SIG-M5 (cell line): Measurements from ENCODE around the gene SDK2.

Source experiments
- DNase-seq: peaks from one replicate; lab custom pipeline; 2025; lab: John Stamatoyannopoulos, UW

Gene SDK2

GRCh38 chr17:73364155-73364522, 280.1 kb downstream of the SDK2 start:
- DNase-seq, result no peak

GRCh38 chr17:73363442-73364154, 280.6 kb downstream of the SDK2 start:
- no peak for DNase-seq

- DNase-seq, result no peak
Observed at GRCh38 chr17:73362697-73363096, 281.5 kb downstream of the SDK2 start.

- no peak for DNase-seq
Observed at GRCh38 chr17:73360961-73361761, 283.1 kb downstream of the SDK2 start.

GRCh38 chr17:73359987-73360410, 284.2 kb downstream of the SDK2 start:
- DNase-seq, result no peak

GRCh38 chr17:73359352-73359751, 284.9 kb downstream of the SDK2 start:
- DNase-seq, result no peak

GRCh38 chr17:73358668-73359067, 285.6 kb downstream of the SDK2 start:
- DNase-seq, result no peak

GRCh38 chr17:73357981-73358380, 286.3 kb downstream of the SDK2 start:
- DNase-seq, result no peak

GRCh38 chr17:73357318-73357717, 286.9 kb downstream of the SDK2 start:
- DNase-seq, result no peak

- DNase-seq, result no peak
Observed at GRCh38 chr17:73356561-73357170, 287.6 kb downstream of the SDK2 start.

GRCh38 chr17:73354423-73355284, 289.6 kb downstream of the SDK2 start:
- DNase-seq, result no peak

- DNase-seq, result no peak
Observed at GRCh38 chr17:73352261-73352660, 292.0 kb downstream of the SDK2 start.

- no peak for DNase-seq
Observed at GRCh38 chr17:73351764-73352163, 292.5 kb downstream of the SDK2 start.

- DNase-seq, result no peak
Observed at GRCh38 chr17:73350864-73351263, 293.4 kb downstream of the SDK2 start.

GRCh38 chr17:73349647-73350046, 294.6 kb downstream of the SDK2 start:
- DNase-seq, result no peak

GRCh38 chr17:73349138-73349537, 295.1 kb downstream of the SDK2 start:
- no peak for DNase-seq

- no peak for DNase-seq
Observed at GRCh38 chr17:73348829-73349095, 295.5 kb downstream of the SDK2 start.

- DNase-seq, result no peak
Observed at GRCh38 chr17:73348018-73348828, 296.0 kb downstream of the SDK2 start.

- DNase-seq, result no peak
Observed at GRCh38 chr17:73347351-73347750, 296.9 kb downstream of the SDK2 start.

GRCh38 chr17:73346501-73347162, 297.6 kb downstream of the SDK2 start:
- no peak for DNase-seq
